ENCODE results near the gene USP21.
A peak's percentile ranks its signal among the peaks of the same experiment; 100 is the strongest.

USP21 gene

GRCh38 chr1:161173711-161174110 lies 14.4 kb downstream of the USP21 start:
- TF ChIP-seq CTCF (IDR thresholded peaks at IDR 0.05; ENCODE audit: borderline replicate concordance, control extremely low read depth, extremely low read depth, insufficient read depth, missing control alignments): no peak
- in situ Hi-C loops (cut with MboI; ENCODE audit: low sequenced_read_pairs, unreplicated experiment): no loop called here
- no peak for DNase-seq (ENCODE audit: low spot score)

GRCh38 chr1:161174911-161175310 lies 15.6 kb downstream of the USP21 start:
- no peak for TF ChIP-seq CTCF (IDR thresholded peaks at IDR 0.05; ENCODE audit: borderline replicate concordance, control extremely low read depth, extremely low read depth, insufficient read depth, missing control alignments)
- in situ Hi-C loops (cut with MboI; ENCODE audit: low sequenced_read_pairs, unreplicated experiment): no loop called here
- DNase-seq (ENCODE audit: low spot score): no peak

GRCh38 chr1:161175771-161176453 lies 16.6 kb downstream of the USP21 start:
- no peak for TF ChIP-seq CTCF (IDR thresholded peaks at IDR 0.05; ENCODE audit: borderline replicate concordance, control extremely low read depth, extremely low read depth, insufficient read depth, missing control alignments)
- in situ Hi-C loops (cut with MboI; ENCODE audit: low sequenced_read_pairs, unreplicated experiment): no loop called here
- peak; percentile 49 for DNase-seq (ENCODE audit: low spot score)

GRCh38 chr1:161176468-161177111 lies 17.3 kb downstream of the USP21 start:
- TF ChIP-seq CTCF (IDR thresholded peaks at IDR 0.05; ENCODE audit: borderline replicate concordance, control extremely low read depth, extremely low read depth, insufficient read depth, missing control alignments): no peak
- peak; percentile 22 for DNase-seq (ENCODE audit: low spot score)
- in situ Hi-C loops (cut with MboI; ENCODE audit: low sequenced_read_pairs, unreplicated experiment): no loop called here

- peak; percentile 98 for DNase-seq (ENCODE audit: low spot score)
- TF ChIP-seq CTCF (IDR thresholded peaks at IDR 0.05; ENCODE audit: borderline replicate concordance, control extremely low read depth, extremely low read depth, insufficient read depth, missing control alignments): no peak
- in situ Hi-C loops (cut with MboI; ENCODE audit: low sequenced_read_pairs, unreplicated experiment): no loop called here
These were observed 18.0 kb downstream of the USP21 start, which contains the start of gene B4GALT3 for GRCh38 chr1:161177112-161177935. TSS of gene B4GALT3 (minus strand) at chr1:161177507. CDS start at chr1:161176060, 1,447 bp downstream.

GRCh38 chr1:161177936-161178244 lies 18.6 kb downstream of the USP21 start:
- in situ Hi-C loops (cut with MboI; ENCODE audit: low sequenced_read_pairs, unreplicated experiment): no loop called here
- TF ChIP-seq CTCF (IDR thresholded peaks at IDR 0.05; ENCODE audit: borderline replicate concordance, control extremely low read depth, extremely low read depth, insufficient read depth, missing control alignments): no peak

More at GRCh38 chr1:161177936-161178244, 18.6 kb downstream of the USP21 start:
- no peak for DNase-seq (ENCODE audit: low spot score)

Measured in GM13976 (cell line).